K562 (cell line): ENCODE measurements around the gene RSBN1L. TPM values are rescaled to one million over a fixed set of nuclear protein-coding genes. Genes with fewer than 3 reads are reported as not detected.

Experiments
- ATAC-seq: fragments of 200-7000 bp; cut with Tn5 transposase; 3 replicates; pipeline ENCODE4 v1.9.1; 2020; ENCODE audit warnings: moderate library complexity
- BruUV-seq: library from RNA; stranded (reverse); fragments of 400-500 nt; replicated peaks from 2 replicates; lab custom pipeline; 2021; lab: Mats Ljungman, UMichigan
- CTCF ChIA-PET: fragments of 300-600 bp; formaldehyde crosslinking; extraction: SDS; loops from one replicate; lab custom pipeline; 2021; ENCODE audit warnings: low intra/inter-chr PET ratio; lab: Yijun Ruan, JAX
- POLR2A ChIA-PET: fragments of 300-600, 350-650 bp; sonication (Branson Sonifier 250); formaldehyde crosslinking; extraction: SDS; loops from one replicate; lab custom pipeline; 2021; ENCODE audit warnings: antibody characterized with exemption, inconsistent platforms; lab: Yijun Ruan, JAX
- DNase-seq, 4 experiments: peaks; one replicate each; pipeline versions ENCODE4 v3.0.0 to v3.0.0-alpha.2; 2011 to 2018; ENCODE audit warnings: low spot score in 3 of 4, mixed read lengths in 3 of 4; ENCODE audit errors: extremely low read depth in 1 of 4
- FAIRE-seq: peaks from 2 replicates; lab custom pipeline; 2011; peaks lifted over from hg19 to GRCh38; lab: Jason Lieb, UNC
- H2AFZ ChIP-seq: 2 replicates; pipeline ENCODE4 v1.6.0; 2011; ENCODE audit warnings: low read depth, low read length, control low read depth, inconsistent platforms
- H3K27ac ChIP-seq: fragments of 200-600 bp; 3 replicates; pipeline ENCODE4 v1.8.0; 2011; ENCODE audit warnings: low read depth, mild to moderate bottlenecking, control low read depth, inconsistent platforms, low read length, moderate library complexity, mixed read lengths; ENCODE audit errors: extremely low read depth
- H3K27me3 ChIP-seq, 2 experiments: fragments of 300-600 bp in 1 of 2; 2 replicates in 1 of 2; 3 replicates in 1 of 2; pipeline versions ENCODE4 v1.6.0 to v1.8.0; 2011; ENCODE audit warnings: inconsistent platforms in 2 of 2, low read length in 2 of 2, mild to moderate bottlenecking in 1 of 2, mixed read lengths in 1 of 2, moderate library complexity in 1 of 2; ENCODE audit not compliant: control insufficient read depth in 2 of 2, insufficient read depth in 2 of 2
- H3K36me3 ChIP-seq: fragments of 300-600 bp; 3 replicates; pipeline ENCODE4 v1.8.0; 2011; ENCODE audit warnings: mild to moderate bottlenecking, low read length, inconsistent platforms; ENCODE audit not compliant: control insufficient read depth, insufficient read depth
- H3K4me1 ChIP-seq, 2 experiments: fragments of 200-600 bp in 1 of 2; replicated peaks in 1 of 2; 2 replicates in 1 of 2; 3 replicates in 1 of 2; pipeline versions ENCODE4 v1.5.1 to v1.8.0; 2011; ENCODE audit warnings: inconsistent platforms in 2 of 2, low read length in 2 of 2, mild to moderate bottlenecking in 1 of 2, mixed read lengths in 1 of 2, moderate library complexity in 1 of 2; ENCODE audit not compliant: control insufficient read depth in 2 of 2, insufficient read depth in 2 of 2
- H3K4me2 ChIP-seq: 2 replicates; pipeline ENCODE4 v1.6.1; 2011; ENCODE audit warnings: low read length, control low read depth, inconsistent platforms, mixed read lengths; ENCODE audit not compliant: insufficient read depth
- H3K4me3 ChIP-seq: fragments of 200-600 bp; sonication (generic), shearing (Covaris generic); 2 replicates; pipeline ENCODE4 v1.5.1; 2016; ENCODE audit warnings: control low read depth, inconsistent platforms
- H3K79me2 ChIP-seq: fragments of 200-600 bp; 3 replicates; pipeline ENCODE4 v1.8.0; 2011; ENCODE audit warnings: low read length, inconsistent platforms; ENCODE audit not compliant: control insufficient read depth, insufficient read depth
- H3K9ac ChIP-seq, 2 experiments: 2 replicates each; pipeline versions ENCODE4 v1.6.0 to v1.6.1; 2011; ENCODE audit warnings: low read depth in 2 of 2, low read length in 2 of 2, control low read depth in 1 of 2, inconsistent platforms in 1 of 2, mild to moderate bottlenecking in 1 of 2, mixed read lengths in 1 of 2; ENCODE audit not compliant: insufficient read depth in 1 of 2
- H3K9me1 ChIP-seq: one replicate; pipeline ENCODE4 v1.6.0; 2011; ENCODE audit warnings: inconsistent platforms, mild to moderate bottlenecking, low read length, moderate library complexity; ENCODE audit not compliant: control insufficient read depth, insufficient read depth
- H3K9me3 ChIP-seq: replicated peaks from 2 replicates; pipeline ENCODE4 v1.5.1; 2011; ENCODE audit warnings: low read depth, low read length, inconsistent platforms; ENCODE audit not compliant: control insufficient read depth, insufficient read depth
- H4K20me1 ChIP-seq: replicated peaks from 2 replicates; pipeline ENCODE4 v1.6.1; 2011; ENCODE audit warnings: low read length, inconsistent platforms, mixed read lengths; ENCODE audit not compliant: control insufficient read depth, insufficient read depth
- CXXC5 ChIP-seq: fragments of 250-450 bp; sonication (Bioruptor Pico); IDR thresholded peaks from 2 replicates; pipeline ENCODE4 v1.8.0; 2022; ENCODE audit warnings: inconsistent platforms, mild to moderate bottlenecking, moderate library complexity
- ZNF146 ChIP-seq: IDR thresholded peaks from one replicate; pipeline ENCODE4 v1.6.1; 2018; ENCODE audit warnings: missing compliant biosample characterization; ENCODE audit not compliant: unreplicated experiment
- WGBS: fragments of 100-300 bp; shearing (Covaris generic); methylation state at CpG from one replicate; pipeline ENCODE4 v1.1.6; 2016; ENCODE audit warnings: low coverage, mixed read lengths; ENCODE audit not compliant: insufficient coverage; ENCODE audit errors: missing lambda C conversion rate; 5-methylcytosine and 5-hydroxymethylcytosine counted together
- in situ Hi-C: fragments of 300-500 bp; cut with MboI; formaldehyde crosslinking; loops from 4 replicates; pipeline ENCODE4 v1.15.0; 2018; ENCODE audit warnings: inconsistent platforms, mixed read lengths
- intact Hi-C: fragments of 100-400 bp; cut with micrococcal nuclease; formaldehyde crosslinking; loops from 2 replicates; pipeline ENCODE4 v1.14.2; 2022
- polyA plus RNA-seq, 8 experiments: library from polyadenylated mRNA; depleted of rRNA in 4 of 8; stranded (reverse) in 5 of 8; unstranded in 3 of 8; fragments of >200 nt; fragmentation: Nextera tagmentation in 2 of 8; fragmentation: Illumina TruSeq in 1 of 8; extraction: Ambion mirVana in 2 of 8; extraction: Trizol in 1 of 8; gene quantifications; 2 replicates each; pipeline versions ENCODE4 v1.2.1 to v1.2.3, GENCODE V29; 2011 to 2014; ENCODE audit warnings: inconsistent platforms in 1 of 8, missing spikeins in 1 of 8
- total RNA-seq, 7 experiments: library from RNA; depleted of rRNA in 6 of 7; stranded (reverse); fragments of >200 nt in 6 of 7; fragmentation: Illumina TruSeq in 2 of 7; extraction: Trizol in 2 of 7; gene quantifications; 2 replicates each; pipeline versions ENCODE4 v1.2.1 to v1.2.3, GENCODE V29; 2011 to 2021; ENCODE audit warnings: low replicate concordance in 1 of 7
- TF ChIP-seq, protein P1 (sequence below), 2 experiments: fragments of 450-650 bp in 1 of 2; sonication (generic) in 1 of 2; formaldehyde crosslinking in 1 of 2; IDR thresholded peaks; 2 replicates each; pipeline versions ENCODE4 v1.7.1 to v1.9.0; 2016 to 2022; ENCODE audit warnings: inconsistent platforms in 1 of 2, mild to moderate bottlenecking in 1 of 2, missing genetic modification reagents in 1 of 2
- TF ChIP-seq, protein P2 (sequence below), 3 experiments: IDR thresholded peaks in 2 of 3; conservative IDR thresholded peaks in 1 of 3; 2 replicates each; pipeline ENCODE4 v1.5.1; 2011 to 2012; ENCODE audit warnings: low read length in 3 of 3, mild to moderate bottlenecking in 3 of 3, control low read depth in 2 of 3, improper control_type of control experiment in 1 of 3, inconsistent platforms in 1 of 3, low read depth in 1 of 3, mixed read lengths in 1 of 3, moderate library complexity in 1 of 3; ENCODE audit not compliant: insufficient read depth in 2 of 3

RSBN1L gene
- total and polyA plus RNA-seq, 9 of the 15 experiments (the other 6 are each of a cell fraction or from before 2014, with no cell fraction given): 6.2 to 35.2 (median 20.1) TPM

GRCh38 chr7:77782383-77782782, 86.1 kb downstream of the RSBN1L start:
- Histone ChIP-seq H2AFZ (no peak overlapping the region), H4K20me1 (no peaks in the 10 kb centered on the region), H3K27me3 (no peaks in the 10 kb centered on the region), H3K9me3 (peaks cover 3% of the 10 kb centered on the region; the same call in 1 of the 2 replicates), H3K9ac (no peak overlapping the region), H3K79me2 (0 out of 3 replicates have a peak, but pooled peaks cover 4% of the 10 kb centered on the region)
- CTCF ChIA-PET: no interaction called here
- TF ChIP-seq, protein P1, sequence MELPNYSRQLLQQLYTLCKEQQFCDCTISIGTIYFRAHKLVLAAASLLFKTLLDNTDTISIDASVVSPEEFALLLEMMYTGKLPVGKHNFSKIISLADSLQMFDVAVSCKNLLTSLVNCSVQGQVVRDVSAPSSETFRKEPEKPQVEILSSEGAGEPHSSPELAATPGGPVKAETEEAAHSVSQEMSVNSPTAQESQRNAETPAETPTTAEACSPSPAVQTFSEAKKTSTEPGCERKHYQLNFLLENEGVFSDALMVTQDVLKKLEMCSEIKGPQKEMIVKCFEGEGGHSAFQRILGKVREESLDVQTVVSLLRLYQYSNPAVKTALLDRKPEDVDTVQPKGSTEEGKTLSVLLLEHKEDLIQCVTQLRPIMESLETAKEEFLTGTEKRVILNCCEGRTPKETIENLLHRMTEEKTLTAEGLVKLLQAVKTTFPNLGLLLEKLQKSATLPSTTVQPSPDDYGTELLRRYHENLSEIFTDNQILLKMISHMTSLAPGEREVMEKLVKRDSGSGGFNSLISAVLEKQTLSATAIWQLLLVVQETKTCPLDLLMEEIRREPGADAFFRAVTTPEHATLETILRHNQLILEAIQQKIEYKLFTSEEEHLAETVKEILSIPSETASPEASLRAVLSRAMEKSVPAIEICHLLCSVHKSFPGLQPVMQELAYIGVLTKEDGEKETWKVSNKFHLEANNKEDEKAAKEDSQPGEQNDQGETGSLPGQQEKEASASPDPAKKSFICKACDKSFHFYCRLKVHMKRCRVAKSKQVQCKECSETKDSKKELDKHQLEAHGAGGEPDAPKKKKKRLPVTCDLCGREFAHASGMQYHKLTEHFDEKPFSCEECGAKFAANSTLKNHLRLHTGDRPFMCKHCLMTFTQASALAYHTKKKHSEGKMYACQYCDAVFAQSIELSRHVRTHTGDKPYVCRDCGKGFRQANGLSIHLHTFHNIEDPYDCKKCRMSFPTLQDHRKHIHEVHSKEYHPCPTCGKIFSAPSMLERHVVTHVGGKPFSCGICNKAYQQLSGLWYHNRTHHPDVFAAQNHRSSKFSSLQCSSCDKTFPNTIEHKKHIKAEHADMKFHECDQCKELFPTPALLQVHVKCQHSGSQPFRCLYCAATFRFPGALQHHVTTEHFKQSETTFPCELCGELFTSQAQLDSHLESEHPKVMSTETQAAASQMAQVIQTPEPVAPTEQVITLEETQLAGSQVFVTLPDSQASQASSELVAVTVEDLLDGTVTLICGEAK (IDR thresholded peaks at IDR 0.05): no peak
- TF ChIP-seq, protein P1 (CRISPR knock-in tag; IDR thresholded peaks at IDR 0.05): no peak
- TF ChIP-seq, protein P2, sequence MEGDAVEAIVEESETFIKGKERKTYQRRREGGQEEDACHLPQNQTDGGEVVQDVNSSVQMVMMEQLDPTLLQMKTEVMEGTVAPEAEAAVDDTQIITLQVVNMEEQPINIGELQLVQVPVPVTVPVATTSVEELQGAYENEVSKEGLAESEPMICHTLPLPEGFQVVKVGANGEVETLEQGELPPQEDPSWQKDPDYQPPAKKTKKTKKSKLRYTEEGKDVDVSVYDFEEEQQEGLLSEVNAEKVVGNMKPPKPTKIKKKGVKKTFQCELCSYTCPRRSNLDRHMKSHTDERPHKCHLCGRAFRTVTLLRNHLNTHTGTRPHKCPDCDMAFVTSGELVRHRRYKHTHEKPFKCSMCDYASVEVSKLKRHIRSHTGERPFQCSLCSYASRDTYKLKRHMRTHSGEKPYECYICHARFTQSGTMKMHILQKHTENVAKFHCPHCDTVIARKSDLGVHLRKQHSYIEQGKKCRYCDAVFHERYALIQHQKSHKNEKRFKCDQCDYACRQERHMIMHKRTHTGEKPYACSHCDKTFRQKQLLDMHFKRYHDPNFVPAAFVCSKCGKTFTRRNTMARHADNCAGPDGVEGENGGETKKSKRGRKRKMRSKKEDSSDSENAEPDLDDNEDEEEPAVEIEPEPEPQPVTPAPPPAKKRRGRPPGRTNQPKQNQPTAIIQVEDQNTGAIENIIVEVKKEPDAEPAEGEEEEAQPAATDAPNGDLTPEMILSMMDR (IDR thresholded peaks at IDR 0.05 in 2 of 3, conservative IDR thresholded peaks at IDR 0.05 in 1 of 3; ENCODE audit: insufficient read depth in 2 of 3, low read depth in 1 of 3, low read length in 3 of 3): no peak
- no peak for TF ChIP-seq CXXC5 (CRISPR knock-in tag)
- TF ChIP-seq ZNF146 (CRISPR knock-in tag): no peak
- TF ChIP-seq, all 486 proteins: peak for 0
- no TSS peak for BruUV-seq
- Histone ChIP-seq H3K4me2 (no peak overlapping the region), H3K4me1 (peaks cover 0 to 10% of the 10 kb centered on the region in 2 experiments; a peak in 1 of 5 replicates), H3K36me3 (peaks cover 57% of the 10 kb centered on the region), H3K9me1 (no peaks in the 10 kb centered on the region), H3K4me3 (no peak overlapping the region), H3K27ac (no peak overlapping the region)
- no peak for DNase-seq
- FAIRE-seq: no peak
- POLR2A ChIA-PET: interaction anchor here (0.7 kb wide), 1 partner anchor 23 kb away, joined by 3 read pairs; no protein-coding TSS in a partner anchor
- 95% methylated on average over 4 of the region's 4 CpGs for WGBS
- no peak for ATAC-seq
- intact Hi-C loops (no loop called here), in situ Hi-C loops (no loop called here)
